AG10803 (cell line): Measurements from ENCODE around the gene CHIC2.
A peak's percentile ranks its signal among the peaks of the same experiment; 100 is the strongest.

Experiments
- DNase-seq: peaks from one replicate; pipeline ENCODE4 v3.0.0; 2010; ENCODE audit warnings: low read depth
- H3K4me3 ChIP-seq: 2 replicates; pipeline ENCODE4 v1.5.1; 2011; ENCODE audit warnings: mild to moderate bottlenecking, low read length, control low read depth
- TF ChIP-seq, protein P1 (sequence below): conservative IDR thresholded peaks from 2 replicates; pipeline ENCODE4 v1.5.1; 2011; ENCODE audit warnings: mild to moderate bottlenecking, low read length, control low read depth, inconsistent platforms

CHIC2 gene

DNA sequence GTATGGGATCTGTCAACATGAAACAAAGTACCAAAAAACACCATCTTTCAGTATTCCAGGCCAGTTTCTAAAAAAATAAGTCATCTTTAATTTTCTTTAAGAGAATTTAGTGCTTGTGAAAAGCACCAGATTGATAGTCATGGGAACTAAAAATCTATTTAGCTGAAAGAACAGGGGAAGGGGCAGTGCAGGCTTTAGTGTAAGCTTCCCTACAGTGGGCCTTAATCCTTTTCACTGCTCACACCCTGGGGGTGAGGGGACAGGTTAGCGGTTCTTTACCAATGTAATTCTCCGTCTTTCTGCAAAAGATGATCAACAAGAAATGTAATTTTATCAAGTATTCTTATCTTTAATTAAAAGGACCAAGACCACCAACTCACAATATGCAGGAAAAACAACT is 47.1 kb downstream of the CHIC2 start:
- no peak overlapping the region for H3K4me3 ChIP-seq
- DNase-seq = no peak
- TF ChIP-seq, protein P1, sequence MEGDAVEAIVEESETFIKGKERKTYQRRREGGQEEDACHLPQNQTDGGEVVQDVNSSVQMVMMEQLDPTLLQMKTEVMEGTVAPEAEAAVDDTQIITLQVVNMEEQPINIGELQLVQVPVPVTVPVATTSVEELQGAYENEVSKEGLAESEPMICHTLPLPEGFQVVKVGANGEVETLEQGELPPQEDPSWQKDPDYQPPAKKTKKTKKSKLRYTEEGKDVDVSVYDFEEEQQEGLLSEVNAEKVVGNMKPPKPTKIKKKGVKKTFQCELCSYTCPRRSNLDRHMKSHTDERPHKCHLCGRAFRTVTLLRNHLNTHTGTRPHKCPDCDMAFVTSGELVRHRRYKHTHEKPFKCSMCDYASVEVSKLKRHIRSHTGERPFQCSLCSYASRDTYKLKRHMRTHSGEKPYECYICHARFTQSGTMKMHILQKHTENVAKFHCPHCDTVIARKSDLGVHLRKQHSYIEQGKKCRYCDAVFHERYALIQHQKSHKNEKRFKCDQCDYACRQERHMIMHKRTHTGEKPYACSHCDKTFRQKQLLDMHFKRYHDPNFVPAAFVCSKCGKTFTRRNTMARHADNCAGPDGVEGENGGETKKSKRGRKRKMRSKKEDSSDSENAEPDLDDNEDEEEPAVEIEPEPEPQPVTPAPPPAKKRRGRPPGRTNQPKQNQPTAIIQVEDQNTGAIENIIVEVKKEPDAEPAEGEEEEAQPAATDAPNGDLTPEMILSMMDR = no peak

DNA sequence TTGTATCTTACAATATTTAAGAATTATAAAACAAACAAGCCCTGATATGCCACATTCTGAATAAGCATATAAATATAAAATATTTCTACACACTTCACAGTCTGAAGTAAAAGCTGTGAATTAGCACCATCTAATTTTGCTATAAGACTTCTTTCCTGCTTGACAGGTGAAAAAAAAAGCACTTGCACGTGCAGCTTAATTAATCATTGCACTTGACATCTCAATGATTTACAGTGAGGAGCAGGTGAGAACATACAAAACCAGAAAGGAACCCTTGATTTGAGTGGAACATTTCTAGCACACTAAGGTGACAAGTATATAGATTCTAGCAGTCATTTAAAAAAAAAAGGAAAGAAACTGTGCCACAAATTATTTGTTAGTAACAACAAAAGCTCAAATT is 47.9 kb downstream of the CHIC2 start:
- no peak overlapping the region for H3K4me3 ChIP-seq
- TF ChIP-seq, protein P1 = no peak
- no peak for DNase-seq

DNA sequence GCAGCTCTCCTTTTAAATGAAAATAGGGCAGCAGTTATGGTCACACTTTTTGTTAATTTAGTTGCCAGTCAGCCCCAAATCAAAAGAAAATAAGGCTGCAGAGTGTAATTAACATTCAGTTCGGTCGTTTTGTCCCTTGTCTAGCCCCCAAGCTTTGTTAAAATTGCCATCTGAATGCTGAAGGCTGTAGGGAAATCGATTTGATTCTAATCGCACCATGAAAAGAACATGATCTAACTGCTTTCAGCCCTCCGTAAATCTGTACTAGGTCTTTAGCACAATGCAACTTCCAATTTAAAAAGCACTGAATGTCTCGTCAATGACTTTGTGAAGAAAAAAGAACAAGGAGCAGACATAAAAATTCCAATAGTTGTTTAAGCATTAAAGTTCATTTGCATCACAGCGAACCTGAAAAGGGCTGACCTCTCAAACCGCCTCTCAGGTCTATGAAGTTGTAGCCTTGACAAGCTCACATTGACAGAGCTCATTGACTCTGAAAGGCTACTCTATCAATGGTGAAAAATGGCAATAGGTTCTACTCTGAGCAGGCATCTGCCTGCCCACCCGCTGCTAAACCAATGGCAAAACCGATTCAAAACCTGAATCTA is 48.9 kb downstream of the CHIC2 start:
- no peak overlapping the region for H3K4me3 ChIP-seq

DNA sequence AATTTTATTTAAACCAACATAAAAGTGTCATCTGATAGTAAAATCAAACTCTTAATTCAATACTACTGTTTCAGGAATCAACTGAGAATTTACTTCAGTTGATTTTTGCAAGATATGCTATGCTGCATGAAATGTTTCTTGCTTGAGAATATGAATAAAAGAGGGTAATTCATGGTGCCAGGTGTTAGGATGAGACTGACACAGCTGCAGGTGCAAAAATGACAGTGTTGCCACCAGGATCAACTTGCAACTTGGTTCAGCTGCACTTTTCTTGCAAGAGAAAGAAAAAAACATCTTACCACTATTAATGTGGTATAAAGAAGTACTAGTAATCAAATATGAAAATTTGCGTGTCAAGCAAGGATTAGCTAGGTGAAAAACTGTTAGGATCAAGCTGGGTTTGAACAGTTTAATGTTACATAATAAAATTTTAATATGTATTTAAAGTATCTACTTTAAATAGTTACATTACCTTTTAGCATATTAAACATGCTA is 49.7 kb downstream of the CHIC2 start:
- DNase-seq = no peak
- TF ChIP-seq, protein P1 = no peak
- no peak overlapping the region for H3K4me3 ChIP-seq

More for the DNA sequence above, 48.9 kb downstream of the CHIC2 start:
- TF ChIP-seq, protein P1 = no peak
- DNase-seq = no peak

DNA sequence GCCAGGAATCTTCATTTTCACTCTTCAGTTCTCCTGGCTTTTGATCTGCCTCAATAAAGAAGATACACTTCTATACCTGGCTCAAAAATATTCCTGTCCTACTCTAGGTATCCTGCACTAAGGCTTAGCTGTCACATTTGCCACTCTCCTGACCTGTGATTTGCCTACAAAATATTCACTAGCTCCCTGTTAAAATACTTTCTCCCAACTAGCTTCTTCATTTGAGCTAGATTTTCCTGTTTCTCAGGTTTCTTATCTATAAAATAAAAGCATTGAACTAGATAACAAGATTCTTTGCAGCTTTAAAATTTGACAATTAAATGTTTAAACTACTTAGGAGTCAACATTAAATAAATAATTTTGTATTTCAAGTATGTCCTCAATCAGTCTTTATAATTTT is 53.2 kb downstream of the CHIC2 start:
- H3K4me3 ChIP-seq = no peak overlapping the region
- DNase-seq = no peak
- TF ChIP-seq, protein P1 = no peak

DNA sequence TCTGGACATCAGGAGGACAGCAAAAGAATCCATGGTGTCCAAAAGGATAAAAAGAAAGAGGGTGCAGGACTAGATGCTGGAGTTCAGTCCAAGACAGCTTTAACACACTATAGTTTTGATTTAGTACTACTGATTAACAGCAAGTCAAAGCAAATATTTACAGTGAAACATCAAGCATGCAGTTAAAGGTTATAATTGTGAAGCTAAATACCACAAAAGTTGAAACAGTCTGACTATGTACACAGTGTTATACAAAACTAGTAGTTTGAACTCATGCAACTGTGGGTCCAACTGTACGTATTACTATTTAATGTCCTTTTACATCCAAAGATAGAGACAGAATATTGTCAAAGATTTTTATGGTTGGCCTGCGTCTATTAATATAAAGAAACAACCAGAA is 57.6 kb downstream of the CHIC2 start:
- DNase-seq = no peak
- TF ChIP-seq, protein P1 = no peak
- no peak overlapping the region for H3K4me3 ChIP-seq

DNA sequence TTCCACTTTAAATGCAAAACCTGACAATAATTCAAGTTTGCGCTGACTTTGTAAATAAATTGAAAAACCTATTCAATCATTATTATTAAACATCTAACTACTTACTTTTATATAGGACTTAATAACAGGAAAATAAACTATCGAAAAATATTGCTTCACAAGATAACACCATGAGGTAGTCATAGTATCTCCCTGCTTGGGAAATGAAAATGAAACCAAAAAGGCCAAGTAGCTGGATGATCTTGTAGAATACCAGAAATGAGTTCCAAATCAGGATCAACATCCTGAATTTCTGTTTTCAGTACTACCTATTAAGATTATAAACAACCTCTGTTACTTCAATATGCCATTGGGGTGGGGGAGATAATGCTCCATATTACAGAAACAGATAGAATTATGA is 58.9 kb downstream of the CHIC2 start:
- peak; percentile 30 for DNase-seq

More for the DNA sequence above, 58.9 kb downstream of the CHIC2 start:
- TF ChIP-seq, protein P1 = no peak
- no peak overlapping the region for H3K4me3 ChIP-seq
